22Rv1 (cell line): Measurements from ENCODE around the gene CDK15.

Source experiments
- H3K27ac ChIP-seq: fragments of 450-650 bp; 2 replicates; pipeline ENCODE4 v1.5.1; 2017
- CTCF ChIP-seq: fragments of 450-650 bp; IDR thresholded peaks from 2 replicates; pipeline ENCODE4 v1.5.1; 2017; ENCODE audit warnings: mild to moderate bottlenecking
- ZFX ChIP-seq: fragments of 450-650 bp; IDR thresholded peaks from 2 replicates; pipeline ENCODE4 v1.6.1; 2017; ENCODE audit warnings: antibody characterized with exemption, borderline replicate concordance

Gene CDK15

GRCh38 chr2:201936817-201937216, 130.5 kb downstream of the CDK15 start:
- TF ChIP-seq ZFX (no peak), CTCF (no peak)
- no peak overlapping the region for H3K27ac ChIP-seq

GRCh38 chr2:201937343-201937742, 131.0 kb downstream of the CDK15 start:
- H3K27ac ChIP-seq, result no peak overlapping the region
- no peak for TF ChIP-seq CTCF
- no peak for TF ChIP-seq ZFX

GRCh38 chr2:201938156-201938775, 131.9 kb downstream of the CDK15 start:
- no peak overlapping the region for H3K27ac ChIP-seq
- TF ChIP-seq ZFX (no peak), CTCF (no peak)

GRCh38 chr2:201938781-201939180, 132.4 kb downstream of the CDK15 start:
- H3K27ac ChIP-seq, result no peak overlapping the region
- no peak for TF ChIP-seq CTCF
- TF ChIP-seq ZFX, result no peak

GRCh38 chr2:201939453-201939941, 133.2 kb downstream of the CDK15 start:
- TF ChIP-seq ZFX, result no peak
- TF ChIP-seq CTCF, result no peak
- H3K27ac ChIP-seq, result no peak overlapping the region

- no peak overlapping the region for H3K27ac ChIP-seq
- TF ChIP-seq CTCF (no peak), ZFX (no peak)
These were observed 136.2 kb downstream of the CDK15 start for GRCh38 chr2:201942531-201942930.
